GM13976 (cell line): Measurements from ENCODE around the gene HOATZ.

Experiments used
- DNase-seq: peaks from one replicate; pipeline ENCODE4 v3.0.0; 2012; ENCODE audit warnings: low spot score
- in situ Hi-C: fragments of 300-500 bp; cut with MboI; formaldehyde crosslinking; loops from one replicate; pipeline ENCODE4 v1.12.0; 2022; ENCODE audit warnings: low sequenced_read_pairs, mixed read lengths, inconsistent platforms; ENCODE audit not compliant: unreplicated experiment
- TF ChIP-seq, protein P1 (sequence below): IDR thresholded peaks from 2 replicates; pipeline ENCODE4 v1.5.1; 2012; ENCODE audit warnings: borderline replicate concordance, mild to moderate bottlenecking; ENCODE audit not compliant: insufficient read depth; ENCODE audit errors: extremely low read depth, missing control alignments, control extremely low read depth

The HOATZ gene

DNA sequence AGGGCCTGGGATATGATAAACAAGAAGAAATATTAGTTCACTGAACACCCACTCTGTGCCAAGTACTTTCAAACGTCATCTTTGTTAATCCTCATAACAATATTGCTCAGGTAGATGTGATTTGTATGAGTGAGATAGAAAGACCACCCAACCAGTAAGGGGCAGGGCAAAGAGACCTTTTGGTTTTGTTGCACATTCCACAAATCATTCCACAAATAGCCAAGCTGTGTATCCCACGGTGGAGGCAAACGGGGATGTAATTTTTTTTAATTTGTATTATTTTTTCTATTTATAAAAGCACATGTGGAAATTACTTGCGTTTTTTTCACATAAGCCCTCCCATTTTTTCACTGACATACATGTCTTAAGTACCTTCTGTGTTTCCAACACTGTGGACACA is 54.9 kb downstream of the HOATZ start:
- in situ Hi-C loops: no loop called here
- DNase-seq: no peak
- TF ChIP-seq, protein P1, sequence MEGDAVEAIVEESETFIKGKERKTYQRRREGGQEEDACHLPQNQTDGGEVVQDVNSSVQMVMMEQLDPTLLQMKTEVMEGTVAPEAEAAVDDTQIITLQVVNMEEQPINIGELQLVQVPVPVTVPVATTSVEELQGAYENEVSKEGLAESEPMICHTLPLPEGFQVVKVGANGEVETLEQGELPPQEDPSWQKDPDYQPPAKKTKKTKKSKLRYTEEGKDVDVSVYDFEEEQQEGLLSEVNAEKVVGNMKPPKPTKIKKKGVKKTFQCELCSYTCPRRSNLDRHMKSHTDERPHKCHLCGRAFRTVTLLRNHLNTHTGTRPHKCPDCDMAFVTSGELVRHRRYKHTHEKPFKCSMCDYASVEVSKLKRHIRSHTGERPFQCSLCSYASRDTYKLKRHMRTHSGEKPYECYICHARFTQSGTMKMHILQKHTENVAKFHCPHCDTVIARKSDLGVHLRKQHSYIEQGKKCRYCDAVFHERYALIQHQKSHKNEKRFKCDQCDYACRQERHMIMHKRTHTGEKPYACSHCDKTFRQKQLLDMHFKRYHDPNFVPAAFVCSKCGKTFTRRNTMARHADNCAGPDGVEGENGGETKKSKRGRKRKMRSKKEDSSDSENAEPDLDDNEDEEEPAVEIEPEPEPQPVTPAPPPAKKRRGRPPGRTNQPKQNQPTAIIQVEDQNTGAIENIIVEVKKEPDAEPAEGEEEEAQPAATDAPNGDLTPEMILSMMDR: no peak

DNA sequence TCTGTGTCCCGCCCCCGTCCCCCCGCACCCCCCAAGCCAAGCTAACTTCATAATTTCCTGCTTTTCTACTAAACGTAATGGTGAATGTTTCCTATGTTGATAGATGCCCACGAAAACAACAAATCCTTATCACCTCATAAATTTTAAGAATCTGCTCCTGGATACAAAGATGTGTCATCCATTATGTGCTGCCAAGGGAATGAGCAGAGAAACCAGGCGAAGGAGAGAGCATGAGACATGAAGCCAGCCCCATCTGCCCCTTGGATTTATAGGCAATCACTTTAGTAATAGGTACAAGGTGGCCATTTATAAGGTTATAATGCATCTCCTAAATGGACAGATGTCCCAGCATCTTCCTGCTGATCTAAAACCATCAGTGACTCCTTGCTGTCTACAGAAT is 56.2 kb downstream of the HOATZ start:
- TF ChIP-seq, protein P1: no peak
- in situ Hi-C loops: no loop called here
- no peak for DNase-seq

GRCh38 chr11:111571829-111572501 is 57.4 kb downstream of the HOATZ start:
- TF ChIP-seq, protein P1: no peak
- no peak for DNase-seq
- in situ Hi-C loops: no loop called here

GRCh38 chr11:111572581-111572980 is 58.0 kb downstream of the HOATZ start:
- in situ Hi-C loops: no loop called here
- TF ChIP-seq, protein P1: no peak

DNA sequence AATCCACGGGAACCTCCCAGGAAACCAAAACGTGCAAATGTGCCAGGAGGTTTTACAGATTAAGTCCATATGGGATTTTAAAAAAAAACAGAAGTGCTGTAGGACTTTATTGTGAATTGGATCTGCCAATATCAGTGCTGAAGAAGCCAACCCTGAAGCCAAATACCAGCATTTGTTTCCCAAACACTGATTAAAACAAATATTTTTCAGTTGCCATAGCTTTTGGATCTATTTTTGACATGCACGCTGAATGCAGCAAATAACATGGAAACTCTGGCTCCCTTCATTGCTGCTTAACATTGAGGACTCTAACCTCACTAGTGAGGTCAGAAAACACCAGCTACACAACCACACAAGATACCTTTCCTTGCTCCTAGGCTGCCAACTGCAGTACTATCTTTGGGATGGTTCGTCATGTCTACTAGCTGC is 59.3 kb downstream of the HOATZ start:
- no peak for DNase-seq
- TF ChIP-seq, protein P1: no peak
- in situ Hi-C loops: no loop called here

More at GRCh38 chr11:111572581-111572980, 58.0 kb downstream of the HOATZ start:
- DNase-seq: no peak

DNA sequence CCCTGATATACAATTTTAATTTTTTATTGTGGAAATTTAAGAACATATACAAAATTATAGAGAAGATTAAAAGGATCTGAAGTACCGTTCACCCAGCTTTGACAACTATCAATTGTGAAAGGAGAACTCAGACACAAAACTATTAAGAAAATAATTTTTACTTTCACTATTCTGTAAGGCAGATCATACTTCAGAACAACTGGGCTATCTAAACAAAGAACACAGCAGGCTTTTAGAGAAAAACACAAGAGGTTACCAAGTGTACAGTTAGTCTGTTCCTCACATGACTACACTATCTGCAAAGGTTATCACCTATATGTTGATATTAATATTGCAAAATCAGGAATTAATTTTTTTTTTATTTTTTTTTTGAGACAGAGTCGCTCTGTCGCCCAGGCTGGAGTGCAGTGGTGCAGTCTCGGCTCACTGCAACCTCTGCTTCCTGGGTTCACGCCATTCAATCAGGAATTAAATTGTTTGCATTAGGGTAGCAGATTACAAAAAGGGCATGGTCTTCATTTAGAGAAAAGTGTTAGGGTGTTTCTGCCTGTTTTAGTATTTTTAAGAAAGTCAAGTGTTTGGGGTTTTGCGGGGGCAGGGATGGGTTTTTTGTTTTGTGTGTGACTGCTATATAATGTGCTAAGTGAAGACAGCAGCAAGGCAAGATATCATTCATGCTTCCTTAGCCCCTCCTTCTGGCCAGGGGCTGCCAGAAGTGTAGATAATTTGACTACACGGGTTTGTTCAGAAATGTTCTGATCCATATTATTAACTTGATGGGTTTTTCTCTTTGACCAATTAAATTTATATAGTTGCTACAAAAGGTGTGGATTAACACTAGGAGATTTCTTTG is 60.0 kb downstream of the HOATZ start:
- in situ Hi-C loops: no loop called here
- no peak for DNase-seq
- TF ChIP-seq, protein P1: no peak
